Measurements from ENCODE around the gene KIAA1217. TPM values are rescaled to one million over a fixed set of nuclear protein-coding genes. Genes with fewer than 3 reads are reported as not detected.

KIAA1217 gene
- total RNA-seq, 1 experiment from 2014 or later = 48.3 TPM

DNA sequence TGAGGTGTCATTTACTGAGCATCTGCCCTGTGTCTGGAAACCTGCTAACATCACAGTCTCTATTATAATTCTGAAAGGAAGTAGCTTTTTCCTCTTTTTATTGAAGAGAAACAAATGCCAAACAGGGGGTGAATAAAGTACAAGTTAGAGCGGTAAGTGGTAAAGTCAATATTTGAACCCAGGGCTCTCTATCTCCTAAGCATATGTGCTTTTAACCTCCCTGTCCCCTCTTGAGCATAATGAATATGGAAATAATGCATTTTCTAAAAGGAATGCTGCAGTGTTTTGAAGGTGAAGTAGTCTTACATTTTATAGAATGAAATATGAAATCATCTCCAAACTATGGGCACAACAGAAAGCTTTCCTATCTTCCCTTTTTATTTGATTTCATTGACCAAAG is 196.7 kb downstream of the KIAA1217 start:
- Mint-ChIP-seq H3K9me3 (ENCODE audit: unreplicated experiment) (no peaks in the 10 kb centered on the region), H3K36me3 (ENCODE audit: insufficient read depth, unreplicated experiment) (peaks cover 13% of the 10 kb centered on the region), H3K27ac (ENCODE audit: low read depth, unreplicated experiment) (no peak overlapping the region), H3K4me3 (ENCODE audit: unreplicated experiment) (no peak overlapping the region), H3K4me1 (ENCODE audit: insufficient read depth, unreplicated experiment) (peaks cover 24% of the 10 kb centered on the region), H3K27me3 (ENCODE audit: insufficient read depth, unreplicated experiment) (no peaks in the 10 kb centered on the region)
- POLR2A ChIA-PET = interaction anchor here (0.7 to 3.5 kb wide), 10 partner anchors 8 to 167 kb away, joined by 3 to 27 read pairs (median 4); no protein-coding TSS in a partner anchor
- no TSS peak for BruUV-seq (replicated peaks)
- CTCF ChIA-PET = interaction anchor here (0.7 to 2.3 kb wide), 5 partner anchors 11 to 97 kb away, joined by 3 to 15 read pairs (median 3); no protein-coding TSS in a partner anchor
- intact Hi-C loops (cut with micrococcal nuclease) = no loop called here
- TF ChIP-seq CTCF (IDR thresholded peaks at IDR 0.05; ENCODE audit: unreplicated experiment) = no peak
- no peak for DNase-seq (ENCODE audit: unreplicated experiment)

DNA sequence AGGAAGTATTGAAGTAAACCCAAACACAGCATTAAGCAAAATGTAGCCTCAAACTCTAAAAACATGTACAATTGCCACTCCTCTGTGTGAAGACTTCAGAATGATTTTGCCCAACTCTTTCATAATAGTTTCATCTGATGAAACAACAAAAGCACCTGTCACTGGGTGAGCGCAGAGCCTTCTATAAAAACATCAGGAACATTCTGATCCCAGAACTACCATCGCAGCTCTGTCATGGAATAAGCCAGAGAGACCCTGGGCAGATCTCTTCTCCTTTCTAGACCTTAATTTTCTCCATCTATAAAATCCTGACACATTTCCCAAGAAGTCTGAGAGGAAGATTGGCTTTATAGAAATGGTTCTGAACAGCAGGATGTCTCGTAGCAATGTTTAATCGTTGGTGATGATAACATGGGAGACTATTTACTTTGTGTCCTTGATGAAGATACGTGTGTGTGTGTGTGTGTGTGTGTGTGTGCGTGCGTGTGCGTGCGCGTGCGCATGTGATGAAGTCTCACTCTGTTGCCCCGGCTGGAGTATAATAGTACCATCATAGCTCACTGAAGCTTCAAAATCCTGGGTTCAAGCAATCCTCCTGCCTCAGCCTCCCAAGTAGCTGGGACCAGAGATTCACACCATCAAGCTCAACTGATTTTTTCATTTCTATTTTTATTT is 198.0 kb downstream of the KIAA1217 start:
- intact Hi-C loops (cut with micrococcal nuclease) = no loop called here
- ChIA-PET CTCF (interaction anchor here (1.4 to 2.3 kb wide), 2 partner anchors 9 to 28 kb away, joined by 4 to 15 read pairs; no protein-coding TSS in a partner anchor), POLR2A (interaction anchor here (0.7 to 3.5 kb wide), 9 partner anchors 9 to 1928 kb away, joined by 3 to 27 read pairs (median 5); no protein-coding TSS in a partner anchor)
- no peaks in the 10 kb centered on the region for H3K27me3 Mint-ChIP-seq (ENCODE audit: insufficient read depth, unreplicated experiment)
- peak overlapping the region; percentile 73 for H3K27ac Mint-ChIP-seq (ENCODE audit: low read depth, unreplicated experiment)
- TF ChIP-seq CTCF (IDR thresholded peaks at IDR 0.05; ENCODE audit: unreplicated experiment) = no peak
- H3K4me1 Mint-ChIP-seq (ENCODE audit: insufficient read depth, unreplicated experiment) = peaks cover 24% of the 10 kb centered on the region
- no TSS peak for BruUV-seq (replicated peaks)
- H3K4me3 Mint-ChIP-seq (ENCODE audit: unreplicated experiment) = no peak overlapping the region
- peaks cover 6% of the 10 kb centered on the region for H3K36me3 Mint-ChIP-seq (ENCODE audit: insufficient read depth, unreplicated experiment)
- no peaks in the 10 kb centered on the region for H3K9me3 Mint-ChIP-seq (ENCODE audit: unreplicated experiment)
- no peak for DNase-seq (ENCODE audit: unreplicated experiment)

GRCh38 chr10:24407928-24408327 is 199.0 kb downstream of the KIAA1217 start:
- Mint-ChIP-seq H3K27me3 (ENCODE audit: insufficient read depth, unreplicated experiment) (no peaks in the 10 kb centered on the region), H3K36me3 (ENCODE audit: insufficient read depth, unreplicated experiment) (peaks cover 6% of the 10 kb centered on the region), H3K9me3 (ENCODE audit: unreplicated experiment) (no peaks in the 10 kb centered on the region), H3K4me1 (ENCODE audit: insufficient read depth, unreplicated experiment) (peaks cover 24% of the 10 kb centered on the region), H3K27ac (ENCODE audit: low read depth, unreplicated experiment) (peak overlapping the region; percentile 47), H3K4me3 (ENCODE audit: unreplicated experiment) (no peak overlapping the region)
- BruUV-seq (replicated peaks) = no TSS peak
- ChIA-PET POLR2A (interaction anchor here (3.5 kb wide), 1 partner anchor 58 kb away, joined by 27 read pairs; no protein-coding TSS in a partner anchor), CTCF (interaction anchor here (0.9 to 2.3 kb wide), 3 partner anchors 8 to 27 kb away, joined by 3 to 15 read pairs (median 4); no protein-coding TSS in a partner anchor)
- DNase-seq (ENCODE audit: unreplicated experiment) = no peak
- intact Hi-C loops (cut with micrococcal nuclease) = no loop called here
- no peak for TF ChIP-seq CTCF (IDR thresholded peaks at IDR 0.05; ENCODE audit: unreplicated experiment)

- intact Hi-C loops (cut with micrococcal nuclease) = no loop called here
- POLR2A ChIA-PET = interaction anchor here (0.6 to 3.5 kb wide), 2 partner anchors 57 to 1024 kb away, joined by 3 to 27 read pairs; no protein-coding TSS in a partner anchor
- no peak for TF ChIP-seq CTCF (IDR thresholded peaks at IDR 0.05; ENCODE audit: unreplicated experiment)
- BruUV-seq (replicated peaks) = no TSS peak
- peaks cover 6% of the 10 kb centered on the region for H3K36me3 Mint-ChIP-seq (ENCODE audit: insufficient read depth, unreplicated experiment)
- CTCF ChIA-PET = interaction anchor here (0.9 to 1.4 kb wide), 2 partner anchors 25 to 27 kb away, joined by 3 to 4 read pairs; no protein-coding TSS in a partner anchor
- no peak for DNase-seq (ENCODE audit: unreplicated experiment)
- H3K4me1 Mint-ChIP-seq (ENCODE audit: insufficient read depth, unreplicated experiment) = peaks cover 24% of the 10 kb centered on the region
- peak overlapping the region; percentile 47 for H3K27ac Mint-ChIP-seq (ENCODE audit: low read depth, unreplicated experiment)
- H3K27me3 Mint-ChIP-seq (ENCODE audit: insufficient read depth, unreplicated experiment) = no peaks in the 10 kb centered on the region
- H3K9me3 Mint-ChIP-seq (ENCODE audit: unreplicated experiment) = no peaks in the 10 kb centered on the region
- H3K4me3 Mint-ChIP-seq (ENCODE audit: unreplicated experiment) = no peak overlapping the region
Measured at GRCh38 chr10:24408365-24408764, 199.4 kb downstream of the KIAA1217 start.
